Fibroblast of villous mesenchyme (primary cell): ENCODE data around the gene DAPP1. TPM values are rescaled to one million over a fixed set of nuclear protein-coding genes. Genes with fewer than 3 reads are reported as not detected.

Experiments used
- DNase-seq: peaks from one replicate; pipeline ENCODE4 v3.0.0-alpha.2; 2010; ENCODE audit warnings: low read depth
- H3K4me3 ChIP-seq: 2 replicates; pipeline ENCODE4 v1.5.1; 2011; ENCODE audit warnings: low read depth, mild to moderate bottlenecking, low read length
- total RNA-seq: library from RNA; depleted of rRNA; stranded (reverse); fragments of >200 nt; gene quantifications from 2 replicates; pipeline ENCODE4 v1.2.3, GENCODE V29; 2012
- TF ChIP-seq, protein P1 (sequence below): IDR thresholded peaks from 2 replicates; pipeline ENCODE4 v1.5.1; 2012; ENCODE audit warnings: low read depth, mild to moderate bottlenecking, low read length; ENCODE audit not compliant: insufficient read depth

The DAPP1 gene
- total RNA-seq, 1 donor = not detected

DNA sequence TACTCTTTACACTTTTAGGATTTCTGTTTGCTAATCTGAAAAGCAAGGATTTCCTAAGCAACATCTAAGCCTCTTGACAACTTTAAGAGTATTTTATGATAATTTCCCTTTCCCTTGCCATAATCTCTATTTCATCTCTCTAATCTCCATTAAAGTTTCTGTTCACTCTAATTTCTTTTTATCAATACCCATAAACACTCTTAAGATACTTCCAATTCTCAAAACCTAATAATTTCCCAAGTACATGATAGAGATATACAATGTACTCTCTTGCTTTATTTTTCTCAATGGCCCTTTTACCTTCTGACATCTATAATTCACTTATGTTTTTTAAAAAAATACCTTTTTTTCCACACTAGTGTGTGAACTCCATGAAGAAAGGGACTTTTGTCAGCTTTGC lies 26.8 kb downstream of the DAPP1 start:
- no peak for DNase-seq
- no peak overlapping the region for H3K4me3 ChIP-seq
- TF ChIP-seq, protein P1, sequence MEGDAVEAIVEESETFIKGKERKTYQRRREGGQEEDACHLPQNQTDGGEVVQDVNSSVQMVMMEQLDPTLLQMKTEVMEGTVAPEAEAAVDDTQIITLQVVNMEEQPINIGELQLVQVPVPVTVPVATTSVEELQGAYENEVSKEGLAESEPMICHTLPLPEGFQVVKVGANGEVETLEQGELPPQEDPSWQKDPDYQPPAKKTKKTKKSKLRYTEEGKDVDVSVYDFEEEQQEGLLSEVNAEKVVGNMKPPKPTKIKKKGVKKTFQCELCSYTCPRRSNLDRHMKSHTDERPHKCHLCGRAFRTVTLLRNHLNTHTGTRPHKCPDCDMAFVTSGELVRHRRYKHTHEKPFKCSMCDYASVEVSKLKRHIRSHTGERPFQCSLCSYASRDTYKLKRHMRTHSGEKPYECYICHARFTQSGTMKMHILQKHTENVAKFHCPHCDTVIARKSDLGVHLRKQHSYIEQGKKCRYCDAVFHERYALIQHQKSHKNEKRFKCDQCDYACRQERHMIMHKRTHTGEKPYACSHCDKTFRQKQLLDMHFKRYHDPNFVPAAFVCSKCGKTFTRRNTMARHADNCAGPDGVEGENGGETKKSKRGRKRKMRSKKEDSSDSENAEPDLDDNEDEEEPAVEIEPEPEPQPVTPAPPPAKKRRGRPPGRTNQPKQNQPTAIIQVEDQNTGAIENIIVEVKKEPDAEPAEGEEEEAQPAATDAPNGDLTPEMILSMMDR = no peak

DNA sequence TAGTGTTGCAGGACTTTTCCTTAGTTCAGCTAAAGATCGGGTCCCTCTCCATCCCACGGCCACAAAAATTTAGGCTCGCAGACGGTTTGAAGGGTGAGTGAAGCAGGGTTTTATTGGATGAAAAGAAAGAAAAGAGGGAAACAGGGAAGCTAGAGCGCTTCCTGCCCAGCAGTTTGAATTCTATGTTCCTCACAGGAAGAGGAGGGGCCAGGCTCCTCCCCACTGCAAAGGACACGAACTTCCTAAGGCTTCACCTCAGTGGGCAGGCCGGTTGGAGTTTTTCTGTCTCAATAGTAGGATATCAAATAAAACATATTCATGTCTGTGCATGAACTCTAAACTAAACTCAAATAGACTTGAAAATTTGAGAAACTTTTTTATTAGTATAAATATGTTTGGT lies 27.4 kb downstream of the DAPP1 start:
- TF ChIP-seq, protein P1 = no peak
- no peak overlapping the region for H3K4me3 ChIP-seq
- no peak for DNase-seq

- DNase-seq = no peak
- TF ChIP-seq, protein P1 = no peak
- H3K4me3 ChIP-seq = no peak overlapping the region
These were observed 28.6 kb downstream of the DAPP1 start for GRCh38 chr4:99845179-99845578.

GRCh38 chr4:99845708-99846469 lies 29.3 kb downstream of the DAPP1 start:
- DNase-seq = no peak
- TF ChIP-seq, protein P1 = no peak
- no peak overlapping the region for H3K4me3 ChIP-seq

DNA sequence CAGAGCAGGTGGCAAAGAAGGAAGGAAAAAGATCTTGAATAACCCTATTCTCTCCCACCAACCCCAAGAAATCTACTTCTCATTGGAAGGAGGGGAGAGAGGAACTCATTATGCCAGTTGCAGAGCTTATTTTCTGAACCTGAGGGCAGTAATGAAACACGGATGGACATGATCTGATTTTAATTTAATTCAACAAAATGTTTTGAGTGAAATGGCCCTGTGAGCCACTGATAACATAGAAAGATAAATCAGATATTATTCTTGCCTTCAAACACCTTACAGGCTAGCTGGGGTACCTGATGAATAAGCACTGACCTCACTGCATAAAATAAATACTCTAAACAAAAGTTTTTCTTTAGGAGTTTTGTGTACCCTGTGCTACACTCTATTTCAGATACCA lies 30.3 kb downstream of the DAPP1 start:
- no peak overlapping the region for H3K4me3 ChIP-seq
- DNase-seq = no peak
- TF ChIP-seq, protein P1 = no peak

GRCh38 chr4:99847362-99847976 lies 30.8 kb downstream of the DAPP1 start:
- TF ChIP-seq, protein P1 = no peak
- H3K4me3 ChIP-seq = no peak overlapping the region
- no peak for DNase-seq
